Keratinocyte (primary cell): ENCODE results near the gene HAND2. TPM values are rescaled to one million over a fixed set of nuclear protein-coding genes. Genes with fewer than 3 reads are reported as not detected.

Experiments used
- DNase-seq: peaks from one replicate; pipeline ENCODE4 v3.0.0-alpha.2; 2011; ENCODE audit warnings: low read depth, missing footprints, low spot score
- FAIRE-seq: peaks from 2 replicates; lab custom pipeline; 2011; peaks lifted over from hg19 to GRCh38; lab: Jason Lieb, UNC
- H2AFZ ChIP-seq: 2 replicates; pipeline ENCODE4 v1.6.0; 2012; ENCODE audit warnings: low read length, control low read depth, inconsistent platforms; ENCODE audit not compliant: control insufficient read depth
- H3K27ac ChIP-seq: 2 replicates; pipeline ENCODE4 v1.5.1; 2011; ENCODE audit warnings: low read length; ENCODE audit not compliant: control insufficient read depth, insufficient read depth
- H3K27me3 ChIP-seq: 3 replicates; pipeline ENCODE4 v1.6.0; 2011; ENCODE audit warnings: low read length; ENCODE audit not compliant: control insufficient read depth, insufficient read depth; ENCODE audit errors: extremely low read depth
- H3K36me3 ChIP-seq, 2 experiments: 2 replicates in 1 of 2; 3 replicates in 1 of 2; pipeline ENCODE4 v1.5.1; 2011; ENCODE audit warnings: low read length in 2 of 2, mild to moderate bottlenecking in 1 of 2; ENCODE audit not compliant: control insufficient read depth in 2 of 2, insufficient read depth in 2 of 2; ENCODE audit errors: extremely low read depth in 1 of 2
- H3K4me1 ChIP-seq: 3 replicates; pipeline ENCODE4 v1.5.1; 2011; ENCODE audit warnings: low read length; ENCODE audit not compliant: control insufficient read depth, insufficient read depth; ENCODE audit errors: extremely low read depth
- H3K4me2 ChIP-seq: 3 replicates; pipeline ENCODE4 v1.6.0; 2011; ENCODE audit warnings: low read depth, low read length; ENCODE audit not compliant: control insufficient read depth, insufficient read depth; ENCODE audit errors: extremely low read depth
- H3K4me3 ChIP-seq, 3 experiments: fragments of 200-600 bp in 1 of 3; sonication (generic) in 1 of 3; 2 replicates in 2 of 3; 3 replicates in 1 of 3; pipeline ENCODE4 v1.5.1; 2011 to 2016; ENCODE audit warnings: low read length in 3 of 3, mild to moderate bottlenecking in 3 of 3, control low read depth in 2 of 3, inconsistent platforms in 1 of 3, low read depth in 1 of 3, mixed read lengths in 1 of 3, mixed run types in 1 of 3, moderate library complexity in 1 of 3; ENCODE audit not compliant: control insufficient read depth in 2 of 3, insufficient read depth in 2 of 3; ENCODE audit errors: extremely low read depth in 1 of 3
- H3K79me2 ChIP-seq: 2 replicates; pipeline ENCODE4 v1.6.0; 2012; ENCODE audit warnings: low read length; ENCODE audit not compliant: control insufficient read depth, insufficient read depth
- H3K9ac ChIP-seq: 3 replicates; pipeline ENCODE4 v1.6.0; 2011; ENCODE audit warnings: low read length; ENCODE audit not compliant: control insufficient read depth, insufficient read depth; ENCODE audit errors: extremely low read depth
- H3K9me1 ChIP-seq: 3 replicates; pipeline ENCODE4 v1.6.0; 2011; ENCODE audit warnings: low read length; ENCODE audit not compliant: control insufficient read depth, insufficient read depth; ENCODE audit errors: extremely low read depth
- H3K9me3 ChIP-seq: 2 replicates; pipeline ENCODE4 v1.5.1; 2012; ENCODE audit warnings: low read depth, low read length; ENCODE audit not compliant: control insufficient read depth
- H4K20me1 ChIP-seq: 3 replicates; pipeline ENCODE4 v1.6.0; 2011; ENCODE audit warnings: low read length; ENCODE audit not compliant: control insufficient read depth, insufficient read depth; ENCODE audit errors: extremely low read depth
- EZH2 ChIP-seq: IDR thresholded peaks from one replicate; pipeline ENCODE4 v1.6.1; 2012; ENCODE audit warnings: inconsistent platforms, mild to moderate bottlenecking, low read length, moderate library complexity
- dilution Hi-C: fragments of 300-500 bp; cut with MboI; formaldehyde crosslinking; loops from one replicate; pipeline ENCODE4 v1.7.0; 2020; ENCODE audit warnings: low sequenced_read_pairs; ENCODE audit not compliant: extremely low pct_ligation_motif_present
- polyA plus RNA-seq, 5 experiments: library from polyadenylated mRNA; depleted of rRNA in 3 of 5; stranded (reverse) in 3 of 5; stranded (forward) in 1 of 5; unstranded in 1 of 5; fragments of >200 nt; gene quantifications; 1 replicate in 1 of 5; 2 replicates in 3 of 5; 3 replicates in 1 of 5; pipeline versions ENCODE4 v1.2.1 to v1.2.3, GENCODE V29; 2011 to 2012; ENCODE audit warnings: missing spikeins in 2 of 5, low read depth in 1 of 5, low replicate concordance in 1 of 5
- TF ChIP-seq, protein P1 (sequence below), 3 experiments: IDR thresholded peaks in 1 of 3; conservative IDR thresholded peaks in 1 of 3; optimal IDR thresholded peaks in 1 of 3; 2 replicates in 2 of 3; 3 replicates in 1 of 3; pipeline versions ENCODE3 to v1.5.1; 2011; ENCODE audit warnings: low read length in 3 of 3, mild to moderate bottlenecking in 3 of 3, moderate library complexity in 2 of 3, control low read depth in 1 of 3, inconsistent platforms in 1 of 3; ENCODE audit not compliant: insufficient read depth in 2 of 3; ENCODE audit errors: extremely low read depth in 1 of 3

HAND2 gene
- polyA plus RNA-seq, 1 donor (not counting 4 experiments of a cell fraction or from before 2014, with no cell fraction given), result not detected

DNA sequence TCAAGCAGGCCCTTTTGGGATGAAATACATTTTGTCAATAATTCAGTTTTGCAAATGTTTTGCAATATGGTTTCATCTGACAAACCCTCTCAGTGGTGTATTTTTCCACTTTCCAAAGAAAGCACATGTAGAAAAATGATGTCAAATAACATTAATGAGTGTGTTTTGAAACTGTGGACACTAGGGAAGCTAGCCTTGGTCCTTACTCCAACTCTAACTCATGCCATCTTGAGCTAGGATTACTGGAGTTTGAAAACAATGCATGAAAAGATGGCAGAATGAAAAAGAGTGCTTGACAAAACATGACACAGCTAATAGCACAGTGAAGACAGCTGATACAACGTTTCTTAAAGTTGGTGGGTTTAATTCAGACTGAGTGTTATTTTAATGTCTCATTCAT, 41.4 kb downstream of the HAND2 start:
- DNase-seq, result no peak
- dilution Hi-C loops, result no loop called here
- no peak for TF ChIP-seq EZH2
- TF ChIP-seq, protein P1, sequence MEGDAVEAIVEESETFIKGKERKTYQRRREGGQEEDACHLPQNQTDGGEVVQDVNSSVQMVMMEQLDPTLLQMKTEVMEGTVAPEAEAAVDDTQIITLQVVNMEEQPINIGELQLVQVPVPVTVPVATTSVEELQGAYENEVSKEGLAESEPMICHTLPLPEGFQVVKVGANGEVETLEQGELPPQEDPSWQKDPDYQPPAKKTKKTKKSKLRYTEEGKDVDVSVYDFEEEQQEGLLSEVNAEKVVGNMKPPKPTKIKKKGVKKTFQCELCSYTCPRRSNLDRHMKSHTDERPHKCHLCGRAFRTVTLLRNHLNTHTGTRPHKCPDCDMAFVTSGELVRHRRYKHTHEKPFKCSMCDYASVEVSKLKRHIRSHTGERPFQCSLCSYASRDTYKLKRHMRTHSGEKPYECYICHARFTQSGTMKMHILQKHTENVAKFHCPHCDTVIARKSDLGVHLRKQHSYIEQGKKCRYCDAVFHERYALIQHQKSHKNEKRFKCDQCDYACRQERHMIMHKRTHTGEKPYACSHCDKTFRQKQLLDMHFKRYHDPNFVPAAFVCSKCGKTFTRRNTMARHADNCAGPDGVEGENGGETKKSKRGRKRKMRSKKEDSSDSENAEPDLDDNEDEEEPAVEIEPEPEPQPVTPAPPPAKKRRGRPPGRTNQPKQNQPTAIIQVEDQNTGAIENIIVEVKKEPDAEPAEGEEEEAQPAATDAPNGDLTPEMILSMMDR (optimal IDR thresholded peaks at IDR 0.05 in 1 of 3, IDR thresholded peaks at IDR 0.05 in 1 of 3, conservative IDR thresholded peaks at IDR 0.05 in 1 of 3; ENCODE audit: extremely low read depth in 1 of 3, insufficient read depth in 2 of 3, low read length in 3 of 3), result no peak
- no peak overlapping the region for H3K9ac ChIP-seq
- no peak overlapping the region for H2AFZ ChIP-seq
- no peaks in the 10 kb centered on the region for H3K27me3 ChIP-seq
- no peaks in the 10 kb centered on the region for H3K36me3 ChIP-seq
- no peak overlapping the region for H3K4me3 ChIP-seq
- no peak for FAIRE-seq
- no peaks in the 10 kb centered on the region for H4K20me1 ChIP-seq
- H3K27ac ChIP-seq, result no peak overlapping the region
- H3K4me1 ChIP-seq, result no peaks in the 10 kb centered on the region
- no peaks in the 10 kb centered on the region for H3K9me3 ChIP-seq
- no peaks in the 10 kb centered on the region for H3K79me2 ChIP-seq
- H3K4me2 ChIP-seq, result no peak overlapping the region
- H3K9me1 ChIP-seq, result no peaks in the 10 kb centered on the region

DNA sequence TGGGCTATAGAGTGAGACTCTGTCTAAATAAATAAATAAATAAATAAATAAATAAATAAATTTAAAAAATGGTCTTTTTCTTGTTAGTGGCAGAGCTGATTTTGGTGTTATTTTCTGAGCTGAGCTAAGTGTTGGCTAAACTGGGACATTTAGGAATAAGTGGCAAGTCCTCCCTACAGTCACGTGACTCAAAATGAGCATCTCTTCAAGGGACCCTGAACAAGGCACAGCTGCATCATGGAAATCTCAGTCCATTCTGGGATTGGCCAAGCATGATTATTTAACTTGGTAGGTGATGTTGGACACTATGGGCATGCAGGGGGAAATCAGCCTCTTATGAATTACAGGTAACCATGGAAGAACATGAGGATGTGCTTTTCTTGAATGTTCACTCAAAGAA, 42.0 kb downstream of the HAND2 start:
- no peaks in the 10 kb centered on the region for H4K20me1 ChIP-seq
- no peak overlapping the region for H3K4me2 ChIP-seq
- H3K4me1 ChIP-seq, result no peaks in the 10 kb centered on the region
- H3K4me3 ChIP-seq, result no peak overlapping the region
- H2AFZ ChIP-seq, result no peak overlapping the region
- H3K9me1 ChIP-seq, result no peaks in the 10 kb centered on the region
- FAIRE-seq (no peak), DNase-seq (no peak)
- dilution Hi-C loops, result no loop called here
- H3K27ac ChIP-seq, result no peak overlapping the region
- H3K9ac ChIP-seq, result no peak overlapping the region
- TF ChIP-seq, protein P1 (optimal IDR thresholded peaks at IDR 0.05 in 1 of 3, IDR thresholded peaks at IDR 0.05 in 1 of 3, conservative IDR thresholded peaks at IDR 0.05 in 1 of 3; ENCODE audit: extremely low read depth in 1 of 3, insufficient read depth in 2 of 3, low read length in 3 of 3), result no peak
- TF ChIP-seq EZH2, result no peak
- no peaks in the 10 kb centered on the region for H3K79me2 ChIP-seq
- no peaks in the 10 kb centered on the region for H3K9me3 ChIP-seq
- H3K36me3 ChIP-seq, result no peaks in the 10 kb centered on the region
- no peaks in the 10 kb centered on the region for H3K27me3 ChIP-seq
